Fibroblast of skin of right quadriceps (primary cell): Measurements from ENCODE around the gene DDN.

Source experiments
- DNase-seq: peaks from one replicate; pipeline ENCODE4 v3.0.0-alpha.2; 2013

Gene DDN

DNA sequence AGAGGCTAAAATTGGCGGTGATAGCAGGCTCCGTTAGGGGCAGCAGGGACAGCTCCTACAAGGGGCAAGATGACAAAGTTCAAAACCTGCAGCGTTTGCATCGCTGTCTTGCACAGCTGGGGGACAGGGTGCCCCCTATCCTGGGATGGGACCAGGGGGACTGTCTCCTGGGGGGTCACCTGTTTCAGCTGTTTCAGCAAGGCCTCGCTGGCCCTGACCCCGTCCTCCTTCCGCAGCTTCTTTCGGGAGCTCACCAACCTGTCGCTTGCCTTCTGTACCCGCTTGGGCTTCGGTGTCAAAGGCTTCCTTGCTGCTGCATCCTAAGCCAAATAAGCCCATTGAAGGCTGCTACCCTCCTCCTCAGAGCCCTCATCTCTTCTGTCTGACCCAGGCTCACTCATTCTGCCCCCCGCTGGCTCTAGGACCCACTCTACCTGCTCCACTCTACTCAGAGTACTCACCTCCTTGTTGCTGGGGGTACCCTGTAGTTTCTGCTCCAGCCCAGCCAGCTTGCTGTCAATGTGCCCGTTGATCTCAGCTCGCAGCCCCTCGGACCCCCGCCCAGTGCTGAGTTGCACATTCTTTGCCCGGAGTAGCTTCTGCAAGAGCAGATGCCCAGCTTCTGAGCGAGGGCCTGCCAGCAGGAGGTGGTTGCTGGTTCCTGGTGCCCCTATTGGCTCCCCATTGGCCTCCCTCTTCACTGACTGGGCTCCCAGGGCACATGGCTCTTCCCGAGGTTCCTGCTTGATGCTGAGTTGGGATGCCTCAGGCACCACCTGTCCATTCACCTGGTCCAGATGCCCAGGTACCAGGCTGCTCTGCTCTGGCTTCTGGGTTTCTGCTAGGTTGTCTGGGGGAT lies 31.8 kb upstream of the DDN start:
- no peak for DNase-seq

DNA sequence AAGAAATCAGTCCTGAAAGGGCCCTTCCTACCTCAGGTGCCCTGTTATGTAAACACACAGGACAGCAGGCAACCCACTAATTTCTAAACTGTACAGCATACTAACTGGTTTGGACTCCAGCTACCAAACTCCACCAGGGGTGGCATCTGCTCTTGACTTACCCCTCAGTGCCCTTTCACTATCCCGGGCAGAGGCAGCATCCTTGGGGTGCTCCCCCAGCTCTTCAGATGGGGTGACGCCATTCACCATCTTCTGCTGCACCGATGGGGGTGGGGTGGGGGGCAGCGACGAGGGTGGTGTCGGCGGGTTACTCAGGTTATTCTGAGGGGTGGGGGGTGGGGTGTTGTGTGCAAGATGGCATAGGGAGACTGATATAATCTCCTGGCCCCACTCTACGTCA lies 30.9 kb upstream of the DDN start:
- DNase-seq: no peak

DNA sequence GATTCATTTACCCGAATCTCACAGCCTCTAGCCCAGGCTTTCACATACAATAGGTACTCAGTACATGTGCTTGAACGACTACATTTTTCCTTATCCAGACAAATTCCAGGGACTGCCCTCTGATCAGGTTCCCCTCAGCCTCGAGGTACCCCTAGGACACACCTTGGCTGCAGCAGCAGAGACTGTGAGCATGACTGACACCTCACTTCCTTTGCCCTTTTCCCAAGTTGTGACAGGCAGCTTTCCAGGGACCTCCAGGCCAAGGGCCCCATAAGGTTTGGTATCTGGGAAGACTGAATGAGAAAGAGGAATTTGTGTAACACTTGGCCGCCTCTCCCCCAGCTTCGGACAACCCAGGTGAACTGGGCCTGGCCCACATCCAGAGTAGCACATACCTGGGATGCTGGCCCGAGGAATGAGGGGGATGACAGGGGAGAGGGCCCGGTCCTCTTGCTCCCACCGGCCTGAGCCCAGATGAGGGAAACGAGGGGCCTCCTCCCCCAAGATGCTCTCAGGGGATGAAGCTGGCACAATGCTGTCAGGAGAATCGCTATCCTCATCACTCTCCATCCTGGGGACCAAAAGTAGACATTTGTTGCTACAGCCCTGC lies 29.6 kb upstream of the DDN start:
- DNase-seq: no peak

DNA sequence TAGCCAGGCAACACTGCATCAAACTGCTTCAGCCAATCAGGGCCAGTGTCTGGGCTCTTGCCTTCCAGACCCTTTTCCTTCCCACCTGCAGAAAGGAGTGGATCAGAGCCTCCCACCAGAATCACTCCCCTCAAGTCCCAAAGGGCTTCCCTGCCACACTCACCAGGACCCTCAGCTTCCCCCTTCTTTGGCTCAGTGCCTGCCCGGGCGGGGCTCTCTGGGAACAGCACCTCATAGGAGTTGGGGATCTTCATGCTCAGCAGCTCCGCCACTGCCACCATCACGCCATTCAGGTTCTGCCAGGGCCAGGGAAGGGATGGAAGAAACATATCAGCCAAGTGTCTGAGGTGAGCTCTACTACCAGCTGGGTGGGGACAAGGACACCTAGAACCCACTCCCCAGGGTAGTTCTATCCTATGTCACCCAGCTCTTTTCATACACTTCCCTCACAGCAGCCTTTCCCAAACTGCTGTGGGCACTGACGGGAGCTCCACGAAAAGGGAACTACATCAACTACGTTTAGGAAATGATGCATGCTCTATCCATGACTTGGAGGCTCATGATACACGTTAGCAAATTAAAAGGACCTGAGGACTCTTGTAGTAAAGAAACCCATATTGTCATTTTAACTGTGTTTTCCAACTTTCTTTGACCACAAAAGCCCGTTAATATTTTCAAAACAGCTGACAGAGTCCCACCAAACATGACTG lies 28.8 kb upstream of the DDN start:
- no peak for DNase-seq

DNA sequence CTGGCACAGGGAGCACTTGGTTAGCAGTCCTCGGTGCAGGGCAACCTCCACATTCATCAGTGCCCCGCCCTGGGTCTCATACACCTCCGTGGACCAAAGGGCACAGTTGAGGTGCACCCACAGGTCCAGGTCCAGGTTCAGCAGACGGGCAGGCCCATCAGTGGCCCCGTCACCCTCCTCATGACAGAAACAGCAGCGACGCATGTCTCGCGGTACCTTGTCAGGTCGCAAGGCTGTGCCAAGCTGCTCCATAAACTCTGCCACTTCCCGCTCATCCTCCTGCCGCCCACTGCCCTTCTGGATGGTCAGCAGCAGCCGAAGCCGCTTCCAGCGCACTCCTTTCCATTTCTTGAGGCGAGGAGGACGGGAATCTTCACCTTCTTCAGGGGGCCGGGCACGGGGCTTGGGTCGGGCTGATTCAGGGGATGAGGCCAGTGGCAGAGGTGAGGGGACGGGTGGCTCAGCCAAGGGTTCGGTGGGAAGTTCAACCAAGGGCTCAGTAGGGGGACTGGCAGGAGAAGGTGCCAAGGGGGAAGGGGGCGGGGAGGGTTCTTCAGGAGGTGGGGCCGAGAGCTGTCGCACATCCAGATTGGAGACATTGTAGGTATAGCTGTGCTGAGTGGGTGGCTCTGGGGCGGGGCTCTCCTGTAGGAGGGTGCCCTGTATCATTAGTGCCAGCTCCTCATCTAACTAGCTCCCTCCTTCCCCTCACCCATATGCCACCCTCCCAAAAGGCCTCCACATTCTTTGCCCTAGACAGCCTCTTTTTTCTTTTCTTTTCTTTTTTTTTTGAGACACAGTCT lies 27.7 kb upstream of the DDN start:
- DNase-seq: no peak

DNA sequence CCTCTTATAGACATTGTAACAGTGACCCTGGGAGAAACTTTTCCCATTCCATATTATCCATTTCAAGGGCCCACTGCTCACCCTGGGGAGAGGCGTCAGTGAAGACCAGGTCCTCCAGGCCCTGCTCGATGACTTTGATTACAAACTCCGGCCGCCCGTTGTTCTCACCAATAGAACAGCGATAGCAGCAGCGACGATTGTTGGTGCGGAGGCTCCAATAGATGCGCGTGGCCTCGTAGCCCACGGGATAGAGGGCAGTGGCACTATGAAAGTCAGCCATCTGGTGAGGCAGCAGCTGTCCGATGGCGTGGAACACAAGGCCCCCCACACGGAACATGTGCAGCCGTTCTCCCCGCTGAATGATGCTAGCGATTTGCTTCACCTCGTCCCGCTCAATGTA lies 26.9 kb upstream of the DDN start:
- no peak for DNase-seq

DNA sequence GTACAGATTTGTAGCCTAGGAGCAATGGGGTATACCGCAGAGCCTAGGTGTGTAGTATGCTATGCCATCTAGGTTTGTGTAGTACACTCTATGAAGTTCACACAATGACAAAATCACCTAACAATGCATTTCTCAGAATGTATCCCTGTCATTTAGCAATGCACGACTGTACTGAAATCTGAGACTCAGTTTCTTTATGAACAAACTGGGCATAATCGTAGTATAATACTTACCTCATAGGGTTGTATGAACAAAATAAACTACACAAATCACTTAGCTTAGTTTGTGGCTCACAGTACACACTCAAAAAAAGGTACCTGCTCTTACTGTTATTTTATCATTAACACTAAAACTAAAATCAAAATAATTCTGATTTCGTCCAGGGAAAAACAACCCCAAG lies 26.3 kb upstream of the DDN start:
- no peak for DNase-seq

DNA sequence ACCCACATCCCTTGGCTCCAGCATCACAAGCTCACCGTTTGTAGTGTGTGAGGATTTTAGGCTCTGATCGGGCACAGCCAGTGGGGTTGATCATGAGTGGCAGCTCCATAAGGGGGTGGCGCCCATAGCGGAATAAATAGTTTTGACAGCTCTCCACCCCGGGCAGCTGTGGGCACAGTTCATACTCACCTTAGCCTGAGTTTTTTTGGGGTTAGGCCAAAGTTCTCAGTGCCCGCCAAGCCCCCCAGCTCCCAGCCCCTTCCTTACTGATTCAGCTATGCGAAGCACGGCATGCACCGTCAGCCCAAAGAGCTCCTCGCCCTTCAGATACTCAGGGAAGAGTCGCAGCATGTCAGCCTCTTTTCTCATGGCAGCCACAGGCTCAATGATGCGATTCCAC lies 25.4 kb upstream of the DDN start:
- no peak for DNase-seq

DNA sequence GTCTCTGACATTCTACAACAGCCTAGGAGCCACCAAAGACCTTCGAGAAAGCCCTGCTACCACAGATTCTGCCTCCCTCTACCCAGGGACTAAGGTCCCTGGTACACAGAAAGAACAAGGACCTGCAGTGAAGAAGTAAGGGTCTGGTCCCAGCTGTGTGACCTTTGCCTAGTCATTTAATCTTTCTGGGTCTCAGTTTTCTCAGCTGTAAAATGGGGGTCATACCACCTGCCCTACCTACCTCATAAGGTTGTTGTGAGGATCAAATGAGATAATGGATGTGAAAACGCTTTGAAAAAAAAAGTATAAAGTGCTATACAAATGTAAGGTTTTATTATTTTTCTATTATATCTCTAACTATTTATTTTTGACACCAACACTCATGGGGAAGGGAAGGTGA lies 24.6 kb upstream of the DDN start:
- no peak for DNase-seq

DNA sequence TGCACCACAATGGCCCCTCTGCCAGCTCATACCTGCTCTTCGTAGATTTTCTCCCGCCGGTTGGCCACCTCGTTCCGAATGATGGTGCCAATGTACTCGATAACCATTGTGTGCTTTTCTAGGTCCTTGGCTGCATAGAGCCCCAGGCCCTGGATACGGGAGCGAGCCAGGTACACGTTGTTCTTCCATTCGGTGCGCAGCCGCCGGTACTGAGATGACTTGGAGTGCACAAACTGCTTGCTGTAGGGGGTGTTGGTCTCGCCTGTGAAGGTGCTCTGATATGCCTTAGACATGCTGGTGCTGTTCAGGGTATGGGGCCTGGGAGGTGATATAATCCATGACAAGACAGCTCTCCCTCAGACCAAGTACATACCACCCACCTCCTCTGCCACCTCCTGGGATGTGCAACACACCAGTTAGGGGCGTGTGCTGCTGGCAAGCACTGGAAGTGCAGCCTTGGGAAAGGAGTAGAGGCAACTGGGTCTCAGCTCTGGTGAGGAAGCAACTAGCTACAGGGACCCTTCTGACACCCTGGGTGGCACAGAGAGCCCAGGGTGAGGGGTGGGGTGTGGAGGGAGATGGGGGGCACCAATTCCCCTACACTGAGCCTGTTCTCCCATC lies 23.5 kb upstream of the DDN start:
- no peak for DNase-seq

DNA sequence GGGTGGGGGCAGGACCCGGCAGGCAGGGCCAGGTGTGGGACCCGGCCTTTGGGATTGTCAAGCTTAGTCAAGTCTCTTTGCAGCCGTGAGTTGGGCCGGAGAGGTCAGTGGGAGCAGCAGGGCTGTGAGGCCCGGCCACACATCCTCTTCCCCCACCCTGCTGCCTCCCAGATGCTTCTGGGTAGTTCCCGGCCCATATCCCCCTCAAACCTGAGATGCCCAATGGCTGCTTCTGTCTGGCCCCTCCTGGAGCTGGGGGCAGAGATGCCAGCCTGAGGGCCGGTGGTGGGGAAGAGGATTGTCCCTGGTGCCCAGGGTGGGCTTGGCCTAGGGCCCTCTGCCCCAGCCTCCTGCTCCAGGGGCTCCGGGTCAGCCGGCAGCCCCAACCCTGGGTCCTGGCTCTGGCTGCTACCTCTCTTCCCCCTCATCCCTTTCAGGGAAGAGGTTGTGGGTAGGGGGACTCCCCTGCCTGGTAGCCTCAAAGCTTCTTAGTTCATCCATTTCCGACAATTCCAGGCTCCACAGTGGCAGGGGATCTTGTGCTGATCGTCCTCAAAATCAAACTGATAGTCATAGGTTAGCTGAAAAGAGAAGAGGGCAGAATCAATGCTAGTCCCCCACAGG lies 22.2 kb upstream of the DDN start:
- DNase-seq: no peak

DNA sequence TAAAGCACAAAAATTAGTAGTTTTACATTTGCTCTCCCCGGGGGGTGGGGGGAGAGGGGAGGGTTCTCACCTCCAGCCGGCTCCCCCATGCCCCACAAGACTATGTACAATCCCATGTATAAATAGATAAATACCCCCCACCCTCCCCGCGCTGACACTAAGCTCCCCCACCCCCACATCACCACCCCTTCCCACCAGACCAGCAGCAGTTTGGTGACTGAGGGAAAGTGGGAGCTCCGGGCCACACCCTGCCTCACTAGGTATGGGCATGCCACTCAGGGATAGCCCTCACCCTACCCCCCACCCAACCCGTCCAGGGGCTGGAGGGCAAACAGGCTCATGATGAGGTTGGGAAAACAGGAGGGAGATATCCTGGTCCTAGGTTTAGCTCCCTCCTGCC lies 21.3 kb upstream of the DDN start:
- DNase-seq: no peak

DNA sequence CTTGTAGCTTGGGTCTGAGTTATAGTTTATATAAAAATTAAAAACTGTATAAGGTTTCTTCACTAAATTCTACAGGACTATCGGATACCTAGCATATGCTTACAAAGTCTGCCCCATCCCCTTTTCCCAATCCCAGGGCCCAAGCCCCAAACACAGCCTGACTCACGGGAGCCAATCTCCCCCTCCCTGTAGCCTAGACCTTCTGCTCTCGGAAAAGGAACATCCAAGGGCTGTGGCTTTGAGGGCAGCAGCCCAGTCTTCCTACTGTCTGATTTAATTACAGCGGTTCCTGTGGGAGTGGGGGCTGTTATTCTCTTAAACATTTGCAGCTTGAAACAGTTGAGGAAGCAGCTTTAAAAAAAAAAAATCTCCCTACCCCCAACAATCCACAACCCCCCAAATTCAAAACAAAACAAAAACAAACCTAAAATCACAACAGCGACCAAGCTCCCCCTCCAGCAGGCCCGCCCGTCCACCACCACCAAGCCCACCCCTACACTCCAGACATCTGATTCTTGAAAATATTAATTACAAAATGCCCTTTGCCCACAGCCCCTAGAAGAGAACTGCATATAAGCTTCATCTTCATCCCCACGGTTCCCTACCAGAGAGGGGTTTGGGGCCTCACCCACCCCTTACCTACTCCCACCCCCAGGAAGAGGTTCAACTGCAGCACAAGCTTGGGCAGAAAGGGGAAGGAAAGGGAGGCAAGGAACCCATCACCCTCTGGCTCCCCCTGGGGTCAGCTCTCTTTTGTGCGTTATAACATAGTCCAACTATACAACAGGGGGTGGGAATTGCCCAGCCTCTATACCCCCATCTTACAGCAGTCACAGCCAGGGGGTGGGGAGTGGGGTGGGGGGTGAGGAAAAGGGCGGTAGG lies 20.5 kb upstream of the DDN start:
- DNase-seq: peak; percentile 55

DNA sequence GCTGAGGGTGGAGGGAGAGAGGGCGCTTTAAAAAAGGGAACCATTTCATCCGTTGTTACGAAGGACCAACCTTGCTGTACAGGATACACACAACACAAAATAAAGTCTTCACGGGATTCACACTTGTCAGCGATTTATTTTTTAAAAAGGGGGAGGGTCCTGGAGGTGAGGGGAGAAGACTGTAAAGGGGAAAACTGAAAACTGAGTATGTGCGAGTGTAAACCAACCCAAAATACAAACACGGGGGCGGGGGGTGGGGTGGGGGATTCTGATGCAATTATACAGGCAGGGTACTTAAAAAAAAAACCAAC lies 19.9 kb upstream of the DDN start:
- no peak for DNase-seq

DNA sequence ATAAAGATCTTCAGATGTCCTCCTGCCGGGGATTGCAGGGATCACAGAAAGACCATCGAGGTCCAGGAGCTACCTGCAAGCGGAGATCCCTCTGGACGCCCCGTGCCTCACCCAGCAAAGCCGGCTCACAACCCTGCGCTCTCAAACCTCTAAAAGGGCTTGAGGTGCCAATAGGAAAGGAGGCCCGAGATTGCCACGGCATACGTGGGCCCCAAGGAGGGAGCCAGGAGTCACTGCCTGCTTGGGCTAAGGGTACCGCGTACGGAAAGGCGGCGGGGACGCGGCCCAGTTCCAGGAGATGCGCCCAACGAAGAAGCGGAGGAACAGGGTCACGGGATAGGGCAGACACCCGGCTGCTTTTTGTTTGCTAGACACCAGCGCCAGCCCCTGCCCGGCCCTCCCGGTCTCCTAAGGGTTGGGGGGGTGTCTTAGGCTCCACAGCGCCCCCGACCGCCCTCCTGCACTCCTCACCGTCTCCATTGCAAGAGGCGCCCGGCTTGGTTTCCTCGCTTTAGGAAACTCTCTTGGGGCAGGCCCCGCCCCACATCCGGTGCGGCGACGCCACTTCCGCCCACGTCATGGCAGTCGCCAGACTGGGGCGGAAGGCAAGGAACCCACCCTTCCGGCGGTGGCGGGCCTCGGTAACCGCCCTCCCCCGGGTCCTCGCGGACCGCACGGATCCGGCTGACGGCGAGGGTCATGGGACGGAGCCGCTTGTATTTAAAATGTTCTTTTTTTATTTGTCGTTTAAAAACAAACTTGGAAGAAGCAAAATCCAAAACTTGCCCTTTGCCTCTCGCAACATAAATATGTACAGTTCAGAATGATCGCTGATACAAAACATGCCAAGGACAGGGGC lies 19.3 kb upstream of the DDN start, which contains the start of gene PRKAG1:
PRKAG1 (minus strand) TSS at position 516 of the 859 bp plus-strand sequence; CDS start at position 480, 36 bp downstream.
- DNase-seq: peak; percentile 98

DNA sequence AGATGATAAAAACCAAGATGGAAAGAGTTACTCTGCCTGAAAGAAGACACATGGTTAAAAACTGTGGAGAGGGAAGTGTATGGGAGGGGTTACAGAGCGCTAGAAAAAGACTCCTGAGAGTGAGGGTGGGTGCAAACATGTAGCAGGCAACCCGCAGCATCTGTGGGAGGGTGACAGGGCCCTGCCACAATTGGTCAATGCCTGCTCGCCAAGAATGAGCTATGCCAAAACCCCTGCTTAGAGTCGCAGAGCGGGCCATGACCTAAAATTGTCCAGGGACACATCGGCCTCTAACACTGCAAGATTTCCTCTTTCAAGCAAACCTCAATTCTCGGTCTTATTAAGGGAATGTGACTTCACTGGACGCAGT lies 18.7 kb upstream of the DDN start:
- peak; percentile 41 for DNase-seq

DNA sequence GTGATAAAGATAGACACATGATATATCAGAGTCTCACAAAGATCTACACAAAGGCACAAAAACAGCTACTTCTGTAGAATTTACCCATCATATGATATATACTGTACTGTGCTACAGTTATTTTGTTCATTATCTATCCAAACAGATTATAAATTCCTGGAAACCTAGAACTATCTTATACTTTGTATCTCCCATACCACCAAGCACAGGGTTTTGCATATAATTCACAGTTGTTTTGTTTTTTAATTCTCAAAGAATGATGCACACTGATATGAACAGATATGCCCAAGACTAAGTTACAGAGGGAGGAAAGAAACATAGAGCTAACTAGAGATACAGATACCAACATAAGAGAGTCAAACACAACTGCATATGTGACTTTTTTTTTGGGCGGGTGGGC lies 16.0 kb upstream of the DDN start:
- no peak for DNase-seq

DNA sequence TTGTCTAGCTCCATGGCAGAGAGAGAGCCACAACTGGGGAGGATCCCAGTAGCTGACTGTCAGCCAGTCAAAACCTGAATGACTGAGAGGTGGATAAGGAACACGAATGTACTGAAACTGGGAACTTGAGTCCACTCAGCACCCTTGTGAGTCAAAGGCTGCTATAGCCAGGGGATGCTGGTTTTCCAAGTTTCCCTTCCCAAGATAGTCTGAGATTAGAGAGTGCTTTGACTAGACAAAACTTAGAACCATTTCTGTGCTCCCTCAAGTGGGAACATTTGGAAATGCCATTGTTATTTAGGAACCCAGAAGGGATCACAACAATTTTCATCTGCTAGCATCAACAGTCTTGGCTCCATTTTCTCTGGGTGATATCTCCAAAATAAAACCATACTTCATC lies 15.4 kb upstream of the DDN start:
- peak; percentile 30 for DNase-seq

DNA sequence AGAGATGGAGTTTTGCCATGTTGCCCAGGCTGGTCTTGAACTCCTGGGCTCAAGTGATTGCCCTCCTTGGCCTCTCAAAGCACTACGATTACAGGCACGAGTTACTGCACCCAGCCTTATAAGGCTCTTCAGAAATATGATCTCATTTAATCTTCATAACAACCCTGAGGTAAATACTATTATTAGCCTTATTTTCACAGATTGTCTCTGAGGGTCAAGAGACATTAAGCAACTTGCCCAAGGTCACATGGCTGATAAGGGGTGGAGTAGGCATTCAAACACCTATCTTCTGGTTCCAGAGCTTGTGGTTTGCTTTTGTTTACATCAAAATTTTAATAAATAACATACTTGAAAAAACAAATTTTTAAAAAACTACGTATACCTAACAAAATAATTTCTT lies 14.3 kb upstream of the DDN start:
- no peak for DNase-seq

DNA sequence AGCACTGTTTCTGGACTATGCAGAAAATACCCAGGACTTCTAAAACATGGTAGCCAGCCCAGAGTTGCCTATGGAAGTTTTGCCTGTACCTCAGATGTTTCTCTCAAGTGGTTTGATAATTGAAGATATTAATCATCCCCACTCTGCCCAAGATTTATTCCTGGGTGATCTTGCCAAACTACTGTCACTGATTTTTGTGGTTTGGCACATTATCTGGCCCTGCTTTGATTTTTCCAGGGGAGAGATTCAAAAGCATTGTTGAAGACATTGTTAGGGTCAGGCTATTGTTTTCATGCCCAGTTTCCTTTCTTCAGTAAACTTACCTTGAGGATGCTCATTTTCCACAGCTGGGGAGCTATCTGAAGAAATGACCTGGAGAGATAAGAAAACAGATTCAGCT lies 13.6 kb upstream of the DDN start:
- DNase-seq: no peak
